Umbilical cord (tissue), 2 donors: ENCODE data around the gene CACNG6. TPM values are rescaled to one million over a fixed set of nuclear protein-coding genes. Genes with fewer than 3 reads are reported as not detected.
"Not testable (repeated sequence)": the region's sequence is repeated elsewhere in the genome, so short reads cannot be mapped to it uniquely, and the experiment has no call there.

ENCODE experiments used
- DNase-seq: peaks from one replicate; pipeline ENCODE4 v3.0.0-alpha.2; 2015; ENCODE audit warnings: low spot score
- total RNA-seq: library from RNA; depleted of rRNA; stranded (reverse); fragments of >200 nt; gene quantifications from one replicate; pipeline ENCODE4 v1.2.3, GENCODE V29; 2014; ENCODE audit warnings: low replicate concordance; ENCODE audit not compliant: insufficient read depth

Gene CACNG6, protein sequence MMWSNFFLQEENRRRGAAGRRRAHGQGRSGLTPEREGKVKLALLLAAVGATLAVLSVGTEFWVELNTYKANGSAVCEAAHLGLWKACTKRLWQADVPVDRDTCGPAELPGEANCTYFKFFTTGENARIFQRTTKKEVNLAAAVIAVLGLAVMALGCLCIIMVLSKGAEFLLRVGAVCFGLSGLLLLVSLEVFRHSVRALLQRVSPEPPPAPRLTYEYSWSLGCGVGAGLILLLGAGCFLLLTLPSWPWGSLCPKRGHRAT
- not detected for total RNA-seq

DNA sequence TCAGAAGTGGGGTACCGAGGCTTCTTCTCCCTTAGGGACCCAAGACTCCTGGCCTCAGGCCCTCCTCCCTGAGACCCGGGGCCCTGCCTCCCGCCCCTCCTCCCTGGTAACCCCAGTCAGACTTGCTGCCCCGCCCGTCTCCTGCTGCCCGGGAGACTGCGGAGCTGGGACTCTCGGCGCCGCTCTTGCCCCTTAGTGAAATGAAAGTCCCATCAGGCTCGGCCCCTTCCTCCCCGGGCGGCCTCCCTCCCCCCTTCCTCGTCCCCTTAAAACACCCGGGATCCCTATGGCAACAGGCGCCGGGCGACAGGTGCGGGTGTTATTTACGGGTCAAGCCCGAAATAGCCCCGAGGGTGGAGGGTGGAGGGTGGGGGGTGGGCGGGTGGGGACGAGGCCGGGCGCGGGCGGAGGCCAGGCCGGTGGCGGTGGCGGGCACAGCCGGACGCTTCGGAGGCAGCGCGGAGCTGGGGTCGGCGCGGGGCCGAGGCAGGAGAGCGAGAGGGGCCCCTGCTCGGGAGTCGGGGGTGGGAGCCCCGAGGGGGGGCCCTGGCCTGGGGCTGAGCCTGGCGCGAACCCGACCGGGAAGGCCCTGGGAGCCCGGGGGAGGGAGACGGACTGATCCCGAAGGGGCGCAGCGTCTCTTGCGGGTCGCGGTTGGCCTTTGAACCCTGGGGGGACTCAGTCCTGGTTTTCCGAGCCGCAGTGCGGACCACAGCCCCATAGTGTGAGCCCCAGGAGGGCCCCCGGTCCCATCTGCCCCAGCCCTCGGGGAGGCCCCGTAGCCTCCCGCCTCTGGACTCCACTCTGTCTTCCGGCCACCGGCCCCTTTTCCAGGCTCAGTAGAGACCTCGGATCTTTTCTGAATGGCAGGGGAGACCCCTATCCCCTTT is at the start of gene CACNG6:
Gene CACNG6, plus strand, starts transcription at position 414 of the 890 bp plus-strand sequence. CDS start 1,241 bp downstream, outside the sequence.
- no peak for DNase-seq

DNA sequence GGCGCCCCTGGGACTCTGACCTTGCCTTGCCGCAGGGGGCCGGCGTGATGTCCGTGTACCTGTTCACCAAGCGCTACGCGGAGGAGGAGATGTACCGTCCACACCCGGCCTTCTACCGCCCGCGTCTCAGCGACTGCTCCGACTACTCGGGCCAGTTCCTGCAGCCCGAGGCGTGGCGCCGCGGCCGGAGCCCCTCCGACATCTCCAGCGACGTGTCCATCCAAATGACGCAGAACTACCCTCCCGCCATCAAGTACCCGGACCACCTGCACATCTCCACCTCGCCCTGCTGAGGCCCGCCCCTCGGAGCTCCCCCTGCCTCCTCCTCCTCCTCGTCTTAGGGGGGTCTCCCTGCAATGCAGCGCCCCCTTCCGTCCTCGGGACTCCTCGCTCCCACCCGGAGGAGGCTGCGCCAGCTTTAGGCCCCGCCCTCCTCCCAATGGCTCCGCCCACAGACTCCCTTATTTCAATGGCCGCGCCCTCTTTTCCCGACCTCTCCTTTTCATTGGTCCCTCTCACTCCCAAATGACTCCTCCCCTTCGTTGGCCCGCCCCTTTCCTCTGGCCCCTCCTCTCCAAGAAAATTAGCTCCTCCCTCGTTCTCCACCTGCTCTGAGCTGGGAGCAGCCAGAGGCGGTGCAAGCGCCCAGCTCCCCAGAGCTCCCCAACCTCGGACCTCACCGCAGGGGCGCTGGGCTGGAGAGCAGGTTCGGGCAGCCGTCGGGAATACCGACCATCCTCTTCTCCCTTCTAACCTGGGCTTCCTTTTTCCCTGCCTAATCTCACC is 49.2 kb upstream of the CACNG6 start:
- no peak for DNase-seq

DNA sequence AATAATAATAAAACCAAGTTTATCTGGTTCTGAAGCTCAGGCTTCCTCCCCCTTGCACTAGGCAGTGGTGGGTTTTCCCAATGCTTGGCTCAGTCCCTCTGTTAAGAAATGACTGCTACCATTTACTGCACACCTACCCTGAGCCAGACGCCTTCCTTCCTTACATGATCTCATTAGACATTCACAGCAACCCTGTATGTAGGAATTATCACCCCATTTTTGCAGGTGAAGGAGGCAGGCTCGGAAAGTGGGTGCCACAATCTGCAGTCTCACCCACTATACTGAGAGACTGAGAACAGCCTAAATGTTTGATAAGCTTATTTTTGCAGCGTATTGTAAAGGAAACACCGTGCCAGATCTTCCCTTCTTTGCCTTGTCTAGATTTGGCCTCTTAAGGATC is 47.0 kb upstream of the CACNG6 start:
- DNase-seq: no peak

DNA sequence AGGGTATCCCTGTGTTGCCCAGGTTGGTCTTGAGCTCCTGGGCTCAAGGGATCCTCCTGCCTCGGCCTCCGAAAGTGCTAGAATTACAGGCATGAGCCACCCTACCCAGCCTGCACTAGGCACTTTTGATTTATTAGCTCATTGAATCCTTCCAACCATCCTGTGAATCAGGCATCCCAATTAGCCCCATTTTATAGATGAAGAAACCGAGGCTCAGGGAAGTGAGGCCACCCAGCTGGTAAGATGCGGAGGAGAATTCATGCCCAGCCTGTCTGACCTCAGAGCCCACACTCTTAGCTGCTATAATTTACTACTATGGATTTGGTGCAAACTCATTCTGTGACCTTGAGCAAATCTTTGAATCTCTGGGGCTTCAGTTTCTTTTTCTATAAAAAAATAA is 46.5 kb upstream of the CACNG6 start:
- no peak for DNase-seq

DNA sequence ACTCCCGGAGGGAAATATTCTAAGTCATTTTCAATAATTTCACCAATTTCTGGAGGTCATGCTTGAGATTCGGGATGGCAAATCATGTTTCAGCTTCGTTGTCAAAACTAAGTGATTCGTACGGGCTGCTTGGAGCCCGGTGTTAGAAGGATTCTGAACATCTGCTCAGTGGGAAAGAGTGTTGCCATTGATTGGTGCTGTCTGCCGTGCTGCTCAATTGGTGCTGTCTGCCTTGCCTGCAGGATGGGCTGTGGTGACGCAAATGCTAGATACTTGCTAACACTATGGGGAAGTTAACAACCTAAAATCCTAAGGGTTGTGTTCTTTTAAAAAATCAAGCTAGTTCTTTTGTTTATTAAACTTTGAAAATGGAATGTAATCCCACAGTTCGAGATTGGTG is 46.0 kb upstream of the CACNG6 start:
- DNase-seq: no peak

DNA sequence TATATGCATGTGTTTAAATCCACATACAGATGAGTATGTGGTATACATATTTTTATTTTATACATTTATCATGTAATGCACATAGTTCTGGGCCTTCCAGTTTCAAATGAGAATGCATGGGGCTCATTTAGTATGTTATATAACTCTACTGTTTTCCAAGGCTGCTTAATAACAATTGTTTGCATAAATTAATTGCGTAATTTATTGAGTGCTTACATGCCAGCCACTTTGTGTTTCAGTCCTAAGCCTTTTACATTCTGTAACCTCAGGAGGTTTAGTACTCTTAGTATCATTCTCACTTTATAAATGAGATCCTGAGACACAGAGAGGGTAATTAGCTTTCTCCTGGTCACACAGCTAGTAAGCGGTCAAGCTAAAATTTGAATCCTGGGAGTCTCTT is 45.4 kb upstream of the CACNG6 start:
- DNase-seq: no peak

DNA sequence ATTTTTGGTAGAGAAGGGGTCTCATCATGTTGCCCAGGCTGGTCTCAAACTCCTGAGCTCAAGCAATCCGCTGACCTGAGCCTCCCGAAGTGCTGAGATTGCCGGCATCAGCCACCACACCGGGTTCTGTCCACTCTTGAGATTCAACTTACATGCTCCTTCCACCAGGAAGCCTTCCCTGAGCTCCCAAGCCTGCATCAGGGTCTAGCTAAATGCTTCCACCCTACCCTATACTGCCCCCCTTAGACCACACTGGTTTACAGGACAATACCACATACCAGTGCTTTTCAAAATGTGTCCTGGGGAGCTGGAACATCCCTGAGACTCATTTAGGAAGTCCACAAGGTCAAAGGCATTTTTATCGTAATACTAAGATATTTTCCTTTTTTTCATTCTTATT is 43.8 kb upstream of the CACNG6 start:
- DNase-seq: no peak

DNA sequence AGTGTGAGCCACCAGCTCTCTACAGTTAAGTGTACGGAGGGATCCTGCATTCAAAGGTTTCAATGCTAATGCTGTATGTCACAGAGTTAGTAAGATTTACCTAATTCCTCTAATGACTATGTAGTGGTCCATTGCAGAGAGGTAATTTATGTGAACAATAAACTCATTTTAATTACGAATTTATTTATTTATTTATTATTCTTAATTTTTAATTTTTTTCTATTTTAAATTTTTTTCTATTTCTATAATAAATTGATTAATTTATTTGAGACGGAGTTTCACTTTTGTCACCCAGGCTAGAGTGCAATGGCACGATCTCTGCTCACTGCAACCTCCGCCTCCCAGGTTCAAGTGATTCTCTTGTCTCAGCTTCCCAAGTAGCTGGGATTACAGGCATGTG is 42.8 kb upstream of the CACNG6 start:
- not testable (repeated sequence) for DNase-seq

DNA sequence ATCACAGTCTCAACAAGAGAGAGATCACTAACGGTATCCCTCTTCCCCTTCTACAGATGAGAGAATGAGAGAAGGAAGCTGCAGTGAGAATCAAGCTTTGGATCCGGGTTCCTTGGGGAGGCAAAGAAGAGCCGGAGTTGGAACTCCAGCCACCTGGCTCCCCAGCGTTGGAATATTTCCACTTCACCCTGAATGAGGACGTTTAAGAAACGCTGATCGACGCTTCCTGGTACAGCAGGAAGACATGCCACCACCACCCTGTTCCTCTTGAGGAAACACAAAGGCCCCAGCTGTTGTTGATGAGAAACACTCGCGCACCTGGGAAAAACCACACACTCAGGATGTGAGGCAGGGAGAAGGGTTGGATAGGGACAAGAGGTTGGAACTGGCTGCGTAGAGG is 40.0 kb upstream of the CACNG6 start:
- DNase-seq: no peak

DNA sequence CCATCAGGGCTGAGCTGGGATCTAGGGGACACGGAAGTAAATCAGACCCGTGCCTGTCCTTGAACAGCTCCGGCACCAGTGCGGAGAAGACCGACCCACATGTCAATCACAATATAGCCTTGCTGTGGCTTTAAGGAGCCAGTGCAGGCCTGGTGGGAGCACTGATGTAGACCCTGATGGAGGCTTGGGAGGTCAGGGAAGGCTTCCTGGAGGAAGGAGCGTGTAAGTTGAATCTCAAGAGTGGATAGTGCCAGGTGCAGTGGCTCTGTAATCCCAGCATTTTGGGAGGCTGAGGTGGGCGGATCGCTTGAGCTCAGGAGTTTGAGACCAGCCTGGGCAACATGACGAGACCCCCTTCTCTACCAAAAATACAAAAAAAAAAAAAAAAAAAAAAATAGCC is 39.5 kb upstream of the CACNG6 start:
- no peak for DNase-seq

DNA sequence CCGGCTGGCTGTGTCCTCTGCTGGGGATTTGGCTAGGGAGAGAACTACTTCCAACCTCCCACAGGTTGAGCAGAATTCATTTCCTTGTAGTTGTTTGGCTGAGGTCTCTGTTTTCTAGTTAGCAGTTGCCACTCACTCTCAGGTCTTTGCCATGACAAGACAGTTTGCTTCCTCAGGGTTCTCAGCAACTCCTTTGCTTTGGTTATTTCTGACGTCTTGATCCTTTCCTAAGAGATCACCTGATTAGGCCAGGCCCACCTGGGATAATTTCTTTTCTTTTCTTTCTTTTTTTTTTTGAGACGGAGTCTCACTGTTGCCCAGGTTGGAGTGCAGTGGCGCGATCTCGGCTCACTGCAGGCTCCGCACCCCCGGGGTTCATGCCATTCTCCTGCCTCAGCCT is 38.1 kb upstream of the CACNG6 start:
- no peak for DNase-seq

DNA sequence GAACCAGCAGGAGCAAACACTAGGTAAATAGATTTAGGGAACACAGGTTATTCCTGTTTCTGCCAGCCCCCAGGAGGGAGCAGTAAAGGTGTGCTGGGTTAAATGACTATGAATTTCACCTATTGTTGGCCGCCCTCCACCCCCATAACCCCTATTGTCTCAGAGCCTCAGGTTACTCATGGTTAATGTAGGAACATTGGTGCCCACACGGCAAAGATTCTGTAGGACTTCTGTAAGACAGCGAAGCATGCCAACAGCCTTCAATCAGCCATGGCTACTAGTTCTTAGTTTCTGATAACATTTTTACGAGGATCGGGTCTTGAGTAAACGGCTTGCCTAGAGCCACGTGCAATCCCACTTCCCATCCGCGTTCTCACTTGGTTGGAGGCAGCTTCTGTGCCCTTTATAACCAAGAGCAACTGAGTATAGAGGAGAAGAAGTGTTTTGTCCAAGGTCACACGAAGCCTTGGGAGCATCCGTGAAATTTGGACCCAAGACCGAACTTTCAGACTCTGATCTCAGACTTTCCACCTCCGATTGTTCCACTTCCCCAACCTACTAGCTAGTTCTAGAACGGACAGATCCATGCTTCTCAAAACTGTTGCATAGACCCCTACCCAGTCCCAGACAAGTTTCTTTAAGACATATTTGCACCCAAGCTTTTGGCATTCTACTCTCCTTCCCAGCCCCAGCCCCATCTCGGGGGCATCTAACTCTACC is 33.8 kb upstream of the CACNG6 start:
- DNase-seq: no peak

DNA sequence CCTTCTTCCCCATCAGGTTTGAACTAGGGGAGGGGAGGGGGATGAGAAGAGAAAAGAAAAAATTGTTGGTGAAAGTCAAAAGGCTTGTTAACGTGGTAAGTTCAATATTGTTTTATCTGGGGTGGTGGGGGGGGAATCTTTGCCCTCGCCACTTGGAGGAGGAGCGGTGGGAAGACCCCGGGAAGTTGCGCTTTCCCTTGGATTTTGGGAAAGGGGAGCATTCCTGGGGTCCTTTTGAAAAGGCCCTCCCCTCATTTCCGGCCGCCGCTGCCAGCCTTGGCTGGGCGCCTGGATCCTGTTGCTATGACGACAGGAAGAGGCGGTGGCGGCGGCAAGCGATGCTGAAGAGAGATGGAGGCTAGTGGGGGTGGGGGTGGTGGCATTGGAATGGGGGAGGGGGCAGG is 33.3 kb upstream of the CACNG6 start:
- no peak for DNase-seq

DNA sequence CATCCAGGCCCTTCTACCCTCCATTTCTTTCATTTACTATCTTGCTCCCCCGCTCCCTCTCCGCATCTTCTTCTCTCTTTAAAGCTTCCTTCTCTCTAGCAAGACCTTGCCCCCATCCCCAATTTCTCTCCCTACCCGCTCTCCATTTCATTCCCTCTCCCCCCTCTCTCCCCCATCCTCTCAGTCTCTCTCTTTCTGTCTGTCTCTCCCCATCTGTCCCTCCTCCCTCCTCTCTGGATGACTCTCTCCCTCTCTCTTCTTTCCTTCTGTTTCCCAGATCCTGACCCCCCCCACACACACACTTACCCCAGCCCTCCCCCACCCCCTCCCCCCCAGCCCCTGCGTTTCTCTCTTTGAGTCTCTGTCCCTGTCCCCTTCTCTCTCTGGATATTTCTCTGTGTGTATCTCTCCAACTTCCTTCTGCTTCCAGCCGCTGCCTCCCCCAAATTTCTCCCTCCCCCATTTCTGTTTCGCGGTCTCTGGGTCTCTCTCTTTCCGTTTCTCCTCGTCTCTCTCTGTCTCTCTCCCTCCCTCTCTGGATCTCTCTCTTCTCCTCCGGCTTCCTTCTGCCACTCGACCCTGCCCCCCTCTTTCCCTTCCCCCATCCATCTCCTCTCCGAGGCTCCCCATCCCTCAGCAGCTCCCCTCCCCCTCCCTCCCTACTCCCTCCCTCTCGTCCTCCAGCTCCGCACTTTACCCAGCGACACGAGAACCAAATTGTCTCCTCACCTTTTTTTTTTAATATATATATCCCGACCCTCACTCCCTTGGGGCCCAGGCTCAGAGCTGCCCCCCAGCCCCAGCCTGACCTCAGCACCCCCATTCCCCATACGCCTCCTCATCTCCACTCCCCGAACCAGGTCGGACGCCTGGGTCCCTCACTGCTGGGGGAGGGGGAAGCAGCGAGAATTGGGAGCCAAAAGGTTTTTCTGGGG is 32.3 kb upstream of the CACNG6 start:
- DNase-seq: no peak

DNA sequence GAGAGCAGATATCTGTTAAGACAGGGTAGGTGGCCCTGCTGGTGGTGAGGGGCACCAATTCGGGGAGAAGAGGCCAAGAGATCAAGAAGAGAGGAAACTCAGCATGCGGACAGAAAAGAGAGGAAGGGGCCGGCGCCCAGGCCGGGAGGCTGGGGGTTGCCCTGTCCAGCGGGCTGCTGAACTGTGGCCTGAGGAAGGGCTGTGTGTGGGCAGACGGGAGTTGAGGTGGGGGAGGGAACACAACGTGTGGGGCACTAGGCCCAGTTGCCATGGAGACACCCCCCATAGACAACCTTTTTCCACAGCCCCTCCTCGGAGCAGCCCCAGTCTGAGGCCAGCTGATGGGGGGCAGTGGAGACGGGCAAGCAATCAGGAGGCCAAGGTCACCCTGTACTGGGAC is 31.2 kb upstream of the CACNG6 start:
- no peak for DNase-seq

DNA sequence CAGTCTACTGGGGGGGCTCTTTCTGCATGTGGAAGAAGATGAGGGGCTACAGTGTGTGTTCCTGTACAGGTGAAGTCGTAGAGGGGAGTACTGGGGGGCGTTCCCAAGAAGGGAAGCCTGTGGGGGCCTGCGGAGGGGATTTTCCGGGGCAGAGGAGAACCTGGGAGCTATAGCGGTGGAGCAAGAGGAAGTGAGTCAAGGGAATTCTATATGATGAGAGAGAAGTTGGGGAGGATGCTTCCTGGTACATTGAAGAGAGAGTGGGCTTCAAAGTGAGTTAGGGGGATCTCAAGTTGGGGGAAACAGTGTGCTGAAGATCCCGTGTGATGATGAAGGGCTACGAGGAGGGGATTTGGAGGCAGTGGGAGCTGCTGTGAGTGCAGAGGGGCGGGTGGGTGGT is 30.6 kb upstream of the CACNG6 start:
- DNase-seq: no peak

DNA sequence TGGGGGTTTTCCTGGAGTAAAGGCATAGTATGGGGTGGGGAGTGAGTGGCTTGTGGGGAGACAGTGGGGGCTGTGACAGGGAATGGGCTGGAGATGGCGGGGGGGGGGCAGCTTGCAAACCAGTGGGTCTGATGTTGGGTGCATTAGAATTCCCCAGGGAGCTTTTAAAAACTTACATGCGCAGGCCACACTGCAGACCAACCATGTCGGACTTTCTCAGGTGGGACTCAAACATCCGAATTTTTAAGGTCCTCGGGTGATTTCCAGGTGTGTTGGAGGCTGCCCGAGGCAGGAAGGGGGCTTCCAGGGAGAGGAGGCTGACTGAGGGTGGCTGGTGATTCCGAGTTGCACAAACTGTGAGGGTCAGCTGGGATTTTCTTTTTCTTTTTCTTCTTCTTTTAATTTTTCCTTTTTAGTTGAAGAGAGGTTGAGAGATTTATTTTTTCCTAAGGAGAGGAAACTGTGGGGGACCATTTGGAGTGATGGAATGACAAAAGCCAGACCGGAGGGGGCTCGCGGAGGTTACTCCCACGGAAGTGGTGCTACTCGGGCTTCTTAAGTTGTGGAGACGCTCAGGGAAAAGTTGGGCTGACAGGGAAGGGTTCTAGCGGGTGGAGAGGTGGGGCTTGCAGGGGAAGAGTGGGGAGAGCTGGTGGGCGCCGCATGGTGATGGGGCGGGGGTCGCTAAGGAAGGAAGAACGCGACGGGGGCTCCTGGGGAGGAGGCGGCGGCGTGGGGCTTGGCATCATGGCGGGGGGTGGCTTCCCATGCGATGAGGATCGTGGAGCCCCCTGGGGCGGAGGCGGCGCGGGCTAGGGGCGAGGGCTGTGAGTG is 29.7 kb upstream of the CACNG6 start:
- DNase-seq: no peak

DNA sequence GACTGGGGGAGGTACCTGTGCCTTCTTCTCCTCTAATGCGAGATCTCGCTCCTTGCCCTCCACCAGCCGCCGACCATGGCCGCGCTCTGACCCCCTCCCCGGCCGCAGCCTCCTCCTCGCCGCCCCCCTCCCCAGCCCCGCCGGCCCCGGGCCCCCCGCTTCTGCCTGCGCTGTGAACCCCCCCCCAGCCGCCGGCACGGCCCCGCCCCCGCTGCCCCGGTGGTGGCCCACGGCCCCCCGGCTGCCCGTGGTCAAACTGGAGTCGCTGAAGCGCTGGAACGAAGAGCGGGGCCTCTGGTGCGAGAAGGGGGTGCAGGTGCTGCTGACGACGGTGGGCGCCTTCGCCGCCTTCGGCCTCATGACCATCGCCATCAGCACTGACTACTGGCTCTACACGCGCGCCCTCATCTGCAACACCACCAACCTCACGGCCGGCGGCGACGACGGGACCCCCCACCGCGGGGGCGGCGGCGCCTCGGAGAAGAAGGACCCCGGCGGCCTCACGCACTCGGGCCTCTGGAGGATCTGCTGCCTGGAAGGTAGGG is 28.5 kb upstream of the CACNG6 start, which contains the start of gene CACNG8:
Gene CACNG8, plus strand, starts transcription at position 51 of the 545 bp plus-strand sequence.
- no peak for DNase-seq

DNA sequence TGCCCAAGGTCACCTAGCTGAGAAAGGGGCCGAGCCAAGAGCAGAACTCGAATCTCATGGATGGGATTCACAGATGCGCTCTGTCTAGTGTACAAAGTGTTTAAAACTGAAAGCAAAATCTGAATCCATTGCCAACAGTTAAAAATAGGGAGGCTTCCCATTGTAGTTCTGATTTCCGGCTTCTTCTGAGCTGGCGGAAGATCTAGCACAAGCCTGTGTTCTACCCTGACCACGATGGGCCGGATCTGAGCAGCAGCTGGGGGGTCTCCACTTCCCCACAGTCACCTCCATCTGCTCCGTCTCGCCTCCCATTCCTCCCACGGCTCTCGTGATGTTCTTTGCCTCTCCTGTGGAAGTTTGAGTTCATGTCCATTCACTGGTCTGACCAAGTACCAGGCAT is 26.3 kb upstream of the CACNG6 start:
- DNase-seq: no peak
